HepG2 (cell line): ENCODE results near the gene KREMEN1. TPM values are rescaled to one million over a fixed set of nuclear protein-coding genes. Genes with fewer than 3 reads are reported as not detected.

ENCODE experiments used
- ATAC-seq: fragments of 200-7000 bp; cut with Tn5 transposase; 3 replicates; pipeline ENCODE4 v1.9.1; 2020; ENCODE audit warnings: mild to moderate bottlenecking, moderate library complexity
- BruUV-seq: library from RNA; stranded (reverse); fragments of 400-500 nt; replicated peaks from 2 replicates; lab custom pipeline; 2021; lab: Mats Ljungman, UMichigan
- CTCF ChIA-PET: fragments of 300-600 bp; formaldehyde crosslinking; extraction: SDS; loops from one replicate; lab custom pipeline; 2021; ENCODE audit warnings: low total read pairs, inconsistent platforms, low intra/inter-chr PET ratio; lab: Yijun Ruan, JAX
- POLR2A ChIA-PET: fragments of 350-600 bp; sonication (Branson Sonifier 250); formaldehyde crosslinking; loops from one replicate; lab custom pipeline; 2020; ENCODE audit warnings: antibody characterized with exemption, inconsistent platforms; lab: Yijun Ruan, JAX
- DNase-seq: peaks from one replicate; pipeline ENCODE4 v3.0.0-alpha.2; 2015; ENCODE audit warnings: low spot score
- FAIRE-seq: peaks from 3 replicates; lab custom pipeline; 2011; peaks lifted over from hg19 to GRCh38; lab: Jason Lieb, UNC
- H2AFZ ChIP-seq: one replicate; pipeline ENCODE4 v1.6.1; 2011; ENCODE audit warnings: low read length, inconsistent platforms
- H3K27ac ChIP-seq: fragments of 300-600 bp; 3 replicates; pipeline ENCODE4 v1.8.0; 2011; ENCODE audit warnings: mixed run types, mild to moderate bottlenecking, mixed read lengths, low read length, inconsistent platforms; ENCODE audit not compliant: insufficient read depth; ENCODE audit errors: extremely low read length
- H3K27me3 ChIP-seq, 2 experiments: fragments of 200-600 bp in 1 of 2; 2 replicates in 1 of 2; 3 replicates in 1 of 2; pipeline versions ENCODE4 v1.6.0 to v1.8.0; 2011; ENCODE audit warnings: low read length in 2 of 2, mild to moderate bottlenecking in 2 of 2, moderate library complexity in 2 of 2, inconsistent platforms in 1 of 2; ENCODE audit not compliant: insufficient read depth in 2 of 2, control insufficient read depth in 1 of 2
- H3K36me3 ChIP-seq, 2 experiments: fragments of 200-600 bp in 1 of 2; replicated peaks in 1 of 2; 2 replicates in 1 of 2; 3 replicates in 1 of 2; pipeline versions ENCODE4 v1.5.1 to v1.8.0; 2011; ENCODE audit warnings: low read length in 2 of 2, inconsistent platforms in 1 of 2; ENCODE audit not compliant: insufficient read depth in 2 of 2, control insufficient read depth in 1 of 2
- H3K4me1 ChIP-seq: 2 replicates; pipeline ENCODE4 v1.5.1; 2012; ENCODE audit warnings: low read length, inconsistent platforms; ENCODE audit not compliant: insufficient read depth
- H3K4me2 ChIP-seq: 2 replicates; pipeline ENCODE4 v1.6.0; 2011; ENCODE audit warnings: low read depth, low read length, inconsistent platforms
- H3K4me3 ChIP-seq, 3 experiments: fragments of 200-600 bp in 1 of 3; sonication (generic), shearing (Covaris generic) in 1 of 3; replicated peaks in 1 of 3; 2 replicates each; pipeline ENCODE4 v1.5.1; 2011 to 2016; ENCODE audit warnings: low read length in 3 of 3, inconsistent platforms in 2 of 3, low read depth in 2 of 3, mild to moderate bottlenecking in 2 of 3, control low read depth in 1 of 3, mixed read lengths in 1 of 3; ENCODE audit not compliant: insufficient read depth in 1 of 3
- H3K79me2 ChIP-seq: one replicate; pipeline ENCODE4 v1.6.1; 2011; ENCODE audit warnings: low read length, inconsistent platforms; ENCODE audit not compliant: insufficient read depth
- H3K9ac ChIP-seq: 2 replicates; pipeline ENCODE4 v1.6.0; 2011; ENCODE audit warnings: mild to moderate bottlenecking, low read depth, low read length, inconsistent platforms; ENCODE audit not compliant: insufficient read depth
- H3K9me3 ChIP-seq: 2 replicates; pipeline ENCODE4 v1.5.1; 2012; ENCODE audit warnings: mild to moderate bottlenecking, low read length
- H4K20me1 ChIP-seq: 2 replicates; pipeline ENCODE4 v1.6.0; 2011; ENCODE audit warnings: inconsistent platforms, mild to moderate bottlenecking, low read length, moderate library complexity; ENCODE audit not compliant: insufficient read depth
- CEBPB ChIP-seq: IDR thresholded peaks from 2 replicates; pipeline ENCODE4 v1.6.1; 2011; ENCODE audit warnings: low read depth, low read length, improper control_type of control experiment, borderline replicate concordance
- ELF4 ChIP-seq: sonication (generic); formaldehyde crosslinking; IDR thresholded peaks from 2 replicates; pipeline ENCODE4 v1.5.0; 2020; ENCODE audit warnings: missing genetic modification reagents, mild to moderate bottlenecking, moderate library complexity, borderline replicate concordance
- HNF4A ChIP-seq: sonication (generic); formaldehyde crosslinking; IDR thresholded peaks from 2 replicates; pipeline ENCODE4 v1.4.0; 2020; ENCODE audit warnings: missing genetic modification reagents
- JUND ChIP-seq: sonication (generic); formaldehyde crosslinking; IDR thresholded peaks from 2 replicates; pipeline ENCODE4 v1.8.0; 2022; ENCODE audit warnings: mild to moderate bottlenecking, missing genetic modification reagents
- SOX13 ChIP-seq, 3 experiments: fragments of 450-650 bp in 1 of 3; sonication (generic) in 1 of 3; formaldehyde crosslinking in 1 of 3; IDR thresholded peaks in 2 of 3; conservative IDR thresholded peaks in 1 of 3; 2 replicates each; pipeline versions ENCODE4 v1.5.0 to v1.6.1; 2016 to 2020; ENCODE audit warnings: antibody characterized with exemption in 1 of 3, mild to moderate bottlenecking in 1 of 3, missing compliant biosample characterization in 1 of 3, missing genetic modification reagents in 1 of 3, moderate library complexity in 1 of 3
- SOX5 ChIP-seq: IDR thresholded peaks from 2 replicates; pipeline ENCODE4 v1.6.1; 2016; ENCODE audit warnings: borderline replicate concordance
- SOX6 ChIP-seq, 2 experiments: fragments of 450-650 bp in 1 of 2; sonication (generic) in 1 of 2; formaldehyde crosslinking in 1 of 2; IDR thresholded peaks; 2 replicates each; pipeline versions ENCODE4 v1.4.0 to v1.6.1; 2017 to 2020; ENCODE audit warnings: antibody characterized with exemption in 1 of 2, mild to moderate bottlenecking in 1 of 2, missing genetic modification reagents in 1 of 2
- YEATS4 ChIP-seq: sonication (generic); formaldehyde crosslinking; IDR thresholded peaks from 2 replicates; pipeline ENCODE4 v1.4.0; 2020; ENCODE audit warnings: missing genetic modification reagents, borderline replicate concordance
- ZBTB8A ChIP-seq: sonication (generic); formaldehyde crosslinking; IDR thresholded peaks from 2 replicates; pipeline ENCODE4 v1.4.0; 2020; ENCODE audit warnings: mild to moderate bottlenecking, low read depth, missing genetic modification reagents, borderline replicate concordance
- ZNF225 ChIP-seq: sonication (generic); formaldehyde crosslinking; IDR thresholded peaks from 2 replicates; pipeline ENCODE4 v1.4.0; 2020; ENCODE audit warnings: mild to moderate bottlenecking, missing genetic modification reagents
- ZNF230 ChIP-seq: sonication (generic); formaldehyde crosslinking; IDR thresholded peaks from 2 replicates; pipeline ENCODE4 v1.4.0; 2020; ENCODE audit warnings: mild to moderate bottlenecking, missing genetic modification reagents
- ZNF563 ChIP-seq: sonication (generic); formaldehyde crosslinking; IDR thresholded peaks from 2 replicates; pipeline ENCODE4 v1.8.0; 2022; ENCODE audit warnings: mild to moderate bottlenecking, moderate library complexity, missing genetic modification reagents
- WGBS: methylation state at CpG from one replicate; pipeline ENCODE4 v1.1.6; 2017; ENCODE audit warnings: low lambda C conversion rate; 5-methylcytosine and 5-hydroxymethylcytosine counted together
- in situ Hi-C: cut with HindIII; loops from 2 replicates; pipeline ENCODE4 v1.10.0; 2017; ENCODE audit warnings: low pct_unique_long_range_greater_than_20kb; ENCODE audit not compliant: extremely low pct_ligation_motif_present
- intact Hi-C: fragments of 100-400 bp; cut with micrococcal nuclease; formaldehyde crosslinking; loops from one replicate; pipeline ENCODE4 v1.10.0; 2022; ENCODE audit not compliant: unreplicated experiment
- polyA plus RNA-seq, 8 experiments: library from polyadenylated mRNA; depleted of rRNA in 3 of 8; stranded (reverse) in 7 of 8; unstranded in 1 of 8; fragments of >200 nt; fragmentation: Illumina TruSeq in 4 of 8; extraction: Trizol in 4 of 8; gene quantifications; 2 replicates each; pipeline versions ENCODE4 v1.2.1 to v1.2.3, GENCODE V29; 2011 to 2016; ENCODE audit warnings: low read depth in 4 of 8, missing spikeins in 1 of 8, mixed read lengths in 1 of 8; ENCODE audit not compliant: insufficient read depth in 1 of 8
- total RNA-seq, 5 experiments: library from RNA; depleted of rRNA; stranded (reverse); fragments of >200 nt; fragmentation: Illumina TruSeq; extraction: Trizol; gene quantifications; 2 replicates each; pipeline ENCODE4 v1.2.3, GENCODE V29; 2016; ENCODE audit warnings: low read depth in 1 of 5
- TF ChIP-seq, protein P1 (sequence below): sonication (generic); formaldehyde crosslinking; IDR thresholded peaks from 2 replicates; pipeline ENCODE4 v1.4.0; 2020; ENCODE audit warnings: missing genetic modification reagents
- TF ChIP-seq, protein P2 (sequence below): sonication (generic); formaldehyde crosslinking; IDR thresholded peaks from 2 replicates; pipeline ENCODE4 v1.4.0; 2020; ENCODE audit warnings: missing genetic modification reagents
- TF ChIP-seq, protein P3 (sequence below): IDR thresholded peaks from 2 replicates; pipeline ENCODE4 v1.6.1; 2016; ENCODE audit warnings: low read depth, borderline replicate concordance
- TF ChIP-seq, protein P4 (sequence below): sonication (generic); formaldehyde crosslinking; IDR thresholded peaks from 2 replicates; pipeline ENCODE4 v1.4.0; 2020; ENCODE audit warnings: missing genetic modification reagents

KREMEN1 gene
- total and polyA plus RNA-seq, 2 of the 13 experiments (the other 11 are each of a cell fraction or from before 2014, with no cell fraction given), result 9.8 to 13.8 TPM

DNA sequence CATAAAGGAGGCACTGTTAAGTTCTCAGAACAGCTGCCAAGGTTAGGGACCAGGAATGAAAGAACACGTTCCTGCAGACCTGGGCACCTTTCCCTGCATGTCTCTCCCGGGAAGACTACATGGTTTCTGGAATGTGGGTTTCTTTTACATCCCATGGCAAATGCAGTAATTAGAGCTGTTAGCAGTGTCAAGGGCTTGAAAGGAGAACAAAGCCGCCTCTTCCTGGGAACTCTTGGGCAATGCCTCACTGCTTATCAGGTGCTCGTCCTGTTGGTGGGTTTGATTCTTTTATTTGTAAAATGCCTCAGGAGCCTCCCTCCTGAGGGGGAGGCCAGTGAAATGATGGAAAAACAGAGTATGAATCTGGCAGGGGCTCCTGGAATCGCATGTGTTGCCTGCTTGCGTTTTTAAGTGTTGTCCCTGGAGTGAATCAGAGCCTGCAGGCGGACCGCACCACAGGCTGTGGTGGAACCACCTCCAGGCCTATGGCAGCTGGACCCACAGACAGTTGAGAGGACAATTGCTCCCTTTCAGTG lies 10.5 kb upstream of the KREMEN1 start:
- in situ Hi-C loops, result no loop called here
- no peak for FAIRE-seq
- POLR2A ChIA-PET, result interaction anchor here (1.5 kb wide), 1 partner anchor 13 kb away, joined by 4 read pairs; no protein-coding TSS in a partner anchor
- 0 out of 2 replicates have a peak, but pooled peaks have one; percentile 13 for TF ChIP-seq SOX5 (CRISPR knock-in tag)
- TF ChIP-seq CEBPB, result peak; percentile 64; the same call in 1 of the 2 replicates
- no peak for TF ChIP-seq HNF4A (CRISPR knock-in tag)
- TF ChIP-seq, protein P1, sequence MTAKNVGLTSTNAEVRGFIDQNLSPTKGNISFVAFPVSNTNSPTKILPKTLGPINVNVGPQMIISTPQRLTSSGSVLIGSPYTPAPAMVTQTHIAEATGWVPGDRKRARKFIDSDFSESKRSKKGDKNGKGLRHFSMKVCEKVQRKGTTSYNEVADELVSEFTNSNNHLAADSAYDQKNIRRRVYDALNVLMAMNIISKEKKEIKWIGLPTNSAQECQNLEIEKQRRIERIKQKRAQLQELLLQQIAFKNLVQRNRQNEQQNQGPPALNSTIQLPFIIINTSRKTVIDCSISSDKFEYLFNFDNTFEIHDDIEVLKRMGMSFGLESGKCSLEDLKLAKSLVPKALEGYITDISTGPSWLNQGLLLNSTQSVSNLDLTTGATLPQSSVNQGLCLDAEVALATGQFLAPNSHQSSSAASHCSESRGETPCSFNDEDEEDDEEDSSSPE, result no peak
- TF ChIP-seq JUND (CRISPR knock-in tag), result no peak
- no peak for TF ChIP-seq SOX13 (IDR thresholded peaks at IDR 0.05)
- peak in 1 of 2 experiments; percentile 34; a peak in 1 of 4 replicates for TF ChIP-seq SOX13 (CRISPR knock-in tag; conservative IDR thresholded peaks at IDR 0.05 in 1 of 2, IDR thresholded peaks at IDR 0.05 in 1 of 2)
- no peak for TF ChIP-seq ZNF563 (CRISPR knock-in tag)
- TF ChIP-seq SOX6 (IDR thresholded peaks at IDR 0.05), result no peak
- TF ChIP-seq SOX6 (CRISPR knock-in tag; IDR thresholded peaks at IDR 0.05), result peak; percentile 20; the same call in 1 of the 2 replicates
- TF ChIP-seq ELF4, result no peak
- no peak for TF ChIP-seq ZNF225 (CRISPR knock-in tag)
- TF ChIP-seq, protein P2, sequence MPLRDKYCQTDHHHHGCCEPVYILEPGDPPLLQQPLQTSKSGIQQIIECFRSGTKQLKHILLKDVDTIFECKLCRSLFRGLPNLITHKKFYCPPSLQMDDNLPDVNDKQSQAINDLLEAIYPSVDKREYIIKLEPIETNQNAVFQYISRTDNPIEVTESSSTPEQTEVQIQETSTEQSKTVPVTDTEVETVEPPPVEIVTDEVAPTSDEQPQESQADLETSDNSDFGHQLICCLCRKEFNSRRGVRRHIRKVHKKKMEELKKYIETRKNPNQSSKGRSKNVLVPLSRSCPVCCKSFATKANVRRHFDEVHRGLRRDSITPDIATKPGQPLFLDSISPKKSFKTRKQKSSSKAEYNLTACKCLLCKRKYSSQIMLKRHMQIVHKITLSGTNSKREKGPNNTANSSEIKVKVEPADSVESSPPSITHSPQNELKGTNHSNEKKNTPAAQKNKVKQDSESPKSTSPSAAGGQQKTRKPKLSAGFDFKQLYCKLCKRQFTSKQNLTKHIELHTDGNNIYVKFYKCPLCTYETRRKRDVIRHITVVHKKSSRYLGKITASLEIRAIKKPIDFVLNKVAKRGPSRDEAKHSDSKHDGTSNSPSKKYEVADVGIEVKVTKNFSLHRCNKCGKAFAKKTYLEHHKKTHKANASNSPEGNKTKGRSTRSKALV (CRISPR knock-in tag), result no peak
- TF ChIP-seq, protein P3, sequence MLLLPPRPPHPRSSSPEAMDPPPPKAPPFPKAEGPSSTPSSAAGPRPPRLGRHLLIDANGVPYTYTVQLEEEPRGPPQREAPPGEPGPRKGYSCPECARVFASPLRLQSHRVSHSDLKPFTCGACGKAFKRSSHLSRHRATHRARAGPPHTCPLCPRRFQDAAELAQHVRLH, result no peak
- no peak for TF ChIP-seq ZNF230 (CRISPR knock-in tag)
- TF ChIP-seq ZBTB8A (CRISPR knock-in tag), result no peak
- no peak for TF ChIP-seq YEATS4 (CRISPR knock-in tag)
- TF ChIP-seq, protein P4, sequence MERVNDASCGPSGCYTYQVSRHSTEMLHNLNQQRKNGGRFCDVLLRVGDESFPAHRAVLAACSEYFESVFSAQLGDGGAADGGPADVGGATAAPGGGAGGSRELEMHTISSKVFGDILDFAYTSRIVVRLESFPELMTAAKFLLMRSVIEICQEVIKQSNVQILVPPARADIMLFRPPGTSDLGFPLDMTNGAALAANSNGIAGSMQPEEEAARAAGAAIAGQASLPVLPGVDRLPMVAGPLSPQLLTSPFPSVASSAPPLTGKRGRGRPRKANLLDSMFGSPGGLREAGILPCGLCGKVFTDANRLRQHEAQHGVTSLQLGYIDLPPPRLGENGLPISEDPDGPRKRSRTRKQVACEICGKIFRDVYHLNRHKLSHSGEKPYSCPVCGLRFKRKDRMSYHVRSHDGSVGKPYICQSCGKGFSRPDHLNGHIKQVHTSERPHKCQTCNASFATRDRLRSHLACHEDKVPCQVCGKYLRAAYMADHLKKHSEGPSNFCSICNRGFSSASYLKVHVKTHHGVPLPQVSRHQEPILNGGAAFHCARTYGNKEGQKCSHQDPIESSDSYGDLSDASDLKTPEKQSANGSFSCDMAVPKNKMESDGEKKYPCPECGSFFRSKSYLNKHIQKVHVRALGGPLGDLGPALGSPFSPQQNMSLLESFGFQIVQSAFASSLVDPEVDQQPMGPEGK (CRISPR knock-in tag), result 0 out of 2 replicates have a peak, but pooled peaks have one; percentile 18

More for the DNA sequence above, 10.5 kb upstream of the KREMEN1 start:
- H3K27ac ChIP-seq, result no peak overlapping the region
- WGBS, result 5% methylated on average over 8 of the region's 8 CpGs
- H3K4me1 ChIP-seq, result peaks cover 51% of the 10 kb centered on the region
- BruUV-seq, result no TSS peak
- H3K4me3 ChIP-seq, result peak overlapping the region in 2 of 3 experiments; percentile 24 to 26; a peak in 2 of 6 replicates
- H3K36me3 ChIP-seq, result no peaks in the 10 kb centered on the region
- H3K27me3 ChIP-seq, result 0 out of 5 replicates have a peak, but pooled peaks cover 0 to 1% of the 10 kb centered on the region in 2 experiments
- CTCF ChIA-PET, result no interaction called here
- H2AFZ ChIP-seq, result peak overlapping the region; percentile 42
- intact Hi-C loops, result loop anchor here (1.0 kb wide), 1 partner anchor 9 kb away; no protein-coding TSS in a partner anchor
- H4K20me1 ChIP-seq, result no peaks in the 10 kb centered on the region
- no peak overlapping the region; the same call in 1 of the 2 replicates for H3K9ac ChIP-seq
- H3K79me2 ChIP-seq, result no peaks in the 10 kb centered on the region
- no peaks in the 10 kb centered on the region for H3K9me3 ChIP-seq
- H3K4me2 ChIP-seq, result peak overlapping the region; percentile 71
- DNase-seq, result peak; percentile 73
- peak; percentile 54 for ATAC-seq
